H1 (cell line): Measurements from ENCODE around the gene OPCML. TPM values are rescaled to one million over a fixed set of nuclear protein-coding genes. Genes with fewer than 3 reads are reported as not detected.

Source experiments
- CTCF ChIA-PET: fragments of 300-600 bp; sonication (Branson Sonifier 250); formaldehyde crosslinking; loops from one replicate; lab custom pipeline; 2021; ENCODE audit not compliant: partially characterized antibody; lab: Charles Lee
- POLR2A ChIA-PET: fragments of 300-600 bp; sonication (Branson Sonifier 250); formaldehyde crosslinking; loops from one replicate; lab custom pipeline; 2021; ENCODE audit warnings: inconsistent platforms; ENCODE audit not compliant: partially characterized antibody; lab: Charles Lee
- DNase-seq, 2 experiments: peaks; one replicate each; pipeline versions ENCODE4 v3.0.0 to v3.0.0-alpha.2; 2010 to 2022; ENCODE audit warnings: low spot score in 2 of 2, low read depth in 1 of 2, mixed read lengths in 1 of 2
- FAIRE-seq: peaks from 2 replicates; lab custom pipeline; 2011; peaks lifted over from hg19 to GRCh38; lab: Jason Lieb, UNC
- H2AFZ ChIP-seq: 2 replicates; pipeline ENCODE4 v1.8.1; 2012; ENCODE audit warnings: low read length, inconsistent platforms
- H2AK5ac ChIP-seq: 2 replicates; pipeline ENCODE4 v1.6.1; 2013; ENCODE audit warnings: low read depth, low read length
- H2BK120ac ChIP-seq: replicated peaks from 2 replicates; pipeline ENCODE3; 2013; ENCODE audit warnings: low read depth, low read length, inconsistent platforms
- H2BK12ac ChIP-seq: 2 replicates; pipeline ENCODE4 v1.6.1; 2013; ENCODE audit warnings: low read depth, low read length
- H2BK15ac ChIP-seq: 2 replicates; pipeline ENCODE4 v1.6.1; 2013; ENCODE audit warnings: low read length
- H2BK20ac ChIP-seq: 2 replicates; pipeline ENCODE4 v1.6.1; 2013; ENCODE audit warnings: low read length
- H2BK5ac ChIP-seq: 2 replicates; pipeline ENCODE4 v1.6.1; 2013; ENCODE audit warnings: low read depth, low read length
- H3K14ac ChIP-seq: 2 replicates; pipeline ENCODE4 v1.6.1; 2013; ENCODE audit warnings: inconsistent platforms; ENCODE audit not compliant: insufficient read length
- H3K18ac ChIP-seq: 2 replicates; pipeline ENCODE4 v1.6.1; 2013; ENCODE audit warnings: low read length; ENCODE audit errors: extremely low read depth
- H3K23ac ChIP-seq: 2 replicates; pipeline ENCODE4 v1.6.1; 2013; ENCODE audit warnings: inconsistent platforms; ENCODE audit not compliant: insufficient read length
- H3K23me2 ChIP-seq: 2 replicates; pipeline ENCODE4 v1.6.1; 2013; ENCODE audit warnings: low read depth, low read length
- H3K27ac ChIP-seq: 2 replicates; pipeline ENCODE4 v1.6.1; 2011; ENCODE audit warnings: low read depth, low read length, inconsistent platforms
- H3K27me3 ChIP-seq, 4 experiments: replicated peaks in 1 of 4; 1 replicate in 1 of 4; 2 replicates in 3 of 4; pipeline versions ENCODE4 v1.6.1 to v1.8.1; 2011 to 2013; ENCODE audit warnings: low read length in 3 of 4, mild to moderate bottlenecking in 3 of 4, inconsistent platforms in 2 of 4, mixed read lengths in 2 of 4, moderate library complexity in 1 of 4; ENCODE audit not compliant: control insufficient read depth in 3 of 4, insufficient read depth in 3 of 4; ENCODE audit errors: extremely low read depth in 1 of 4
- H3K36me3 ChIP-seq, 4 experiments: 2 replicates each; pipeline versions ENCODE4 v1.6.1 to v1.8.1; 2011 to 2013; ENCODE audit warnings: mild to moderate bottlenecking in 4 of 4, low read length in 3 of 4, moderate library complexity in 2 of 4, control low read depth in 1 of 4, inconsistent platforms in 1 of 4; ENCODE audit not compliant: insufficient read depth in 4 of 4, control insufficient read depth in 2 of 4
- H3K4ac ChIP-seq: replicated peaks from 2 replicates; pipeline ENCODE3; 2013; ENCODE audit warnings: low read length, low read depth, mixed read lengths, inconsistent platforms; ENCODE audit not compliant: insufficient read length
- H3K4me1 ChIP-seq, 4 experiments: replicated peaks in 1 of 4; 1 replicate in 1 of 4; 2 replicates in 3 of 4; pipeline versions ENCODE4 v1.6.1 to v1.8.1; 2011 to 2013; ENCODE audit warnings: low read length in 3 of 4, inconsistent platforms in 2 of 4, mixed read lengths in 1 of 4; ENCODE audit not compliant: insufficient read depth in 4 of 4, control insufficient read depth in 3 of 4
- H3K4me2 ChIP-seq, 2 experiments: 2 replicates each; pipeline versions ENCODE4 v1.6.1 to v1.8.1; 2011 to 2013; ENCODE audit warnings: low read depth in 2 of 2, low read length in 2 of 2, control low read depth in 1 of 2, inconsistent platforms in 1 of 2, mild to moderate bottlenecking in 1 of 2; ENCODE audit not compliant: insufficient read depth in 1 of 2
- H3K4me3 ChIP-seq, 4 experiments: fragments of 200-600, 300-600 bp in 1 of 4; sonication (generic), shearing (Covaris generic), sonication (Bioruptor Twin) in 1 of 4; 2 replicates each; pipeline versions ENCODE4 v1.5.1 to v1.8.1; 2011 to 2016; ENCODE audit warnings: low read length in 4 of 4, low read depth in 3 of 4, control low read depth in 2 of 4, inconsistent platforms in 2 of 4, mild to moderate bottlenecking in 2 of 4, mixed read lengths in 1 of 4, moderate library complexity in 1 of 4; ENCODE audit not compliant: insufficient read depth in 2 of 4; ENCODE audit errors: extremely low read depth in 1 of 4
- H3K56ac ChIP-seq: replicated peaks from 2 replicates; pipeline ENCODE3; 2013; ENCODE audit warnings: low read depth, mild to moderate bottlenecking, mixed read lengths, low read length, inconsistent platforms; ENCODE audit not compliant: insufficient read length
- H3K79me1 ChIP-seq: 2 replicates; pipeline ENCODE4 v1.6.1; 2013; ENCODE audit warnings: low read depth, low read length, control low read depth
- H3K79me2 ChIP-seq, 2 experiments: 2 replicates each; pipeline versions ENCODE4 v1.6.1 to v1.8.1; 2012 to 2013; ENCODE audit warnings: low read length in 2 of 2, mild to moderate bottlenecking in 2 of 2, inconsistent platforms in 1 of 2; ENCODE audit not compliant: insufficient read depth in 2 of 2, control insufficient read depth in 1 of 2
- H3K9ac ChIP-seq, 4 experiments: replicated peaks in 1 of 4; 1 replicate in 1 of 4; 2 replicates in 3 of 4; pipeline versions ENCODE4 v1.6.1 to v1.8.1; 2011 to 2013; ENCODE audit warnings: low read depth in 3 of 4, low read length in 3 of 4, control low read depth in 2 of 4, mild to moderate bottlenecking in 2 of 4, moderate library complexity in 2 of 4, inconsistent platforms in 1 of 4; ENCODE audit errors: extremely low read depth in 1 of 4
- H3K9me3 ChIP-seq, 2 experiments: 2 replicates each; pipeline versions ENCODE4 v1.6.1 to v1.8.1; 2012 to 2013; ENCODE audit warnings: mild to moderate bottlenecking in 2 of 2, moderate library complexity in 2 of 2, control low read depth in 1 of 2, inconsistent platforms in 1 of 2, low read depth in 1 of 2, low read length in 1 of 2, mixed read lengths in 1 of 2; ENCODE audit not compliant: insufficient read depth in 2 of 2
- H4K20me1 ChIP-seq, 2 experiments: replicated peaks in 1 of 2; 2 replicates each; pipeline versions ENCODE3 to v1.8.1; 2011 to 2013; ENCODE audit warnings: inconsistent platforms in 2 of 2, low read length in 2 of 2, mild to moderate bottlenecking in 1 of 2; ENCODE audit not compliant: insufficient read depth in 2 of 2, control insufficient read depth in 1 of 2
- H4K5ac ChIP-seq: 2 replicates; pipeline ENCODE4 v1.6.1; 2013; ENCODE audit warnings: low read length, low read depth, mixed read lengths, inconsistent platforms; ENCODE audit not compliant: insufficient read length
- H4K8ac ChIP-seq: 2 replicates; pipeline ENCODE4 v1.8.0; 2013; ENCODE audit warnings: mild to moderate bottlenecking, moderate library complexity, low read length, inconsistent platforms; ENCODE audit not compliant: insufficient read depth; ENCODE audit errors: extremely low read depth
- H4K91ac ChIP-seq: replicated peaks from 2 replicates; pipeline ENCODE3; 2013; ENCODE audit warnings: low read length, mixed read lengths, inconsistent platforms; ENCODE audit not compliant: insufficient read length
- BRCA1 ChIP-seq: IDR thresholded peaks from 2 replicates; pipeline ENCODE4 v1.6.1; 2012; ENCODE audit warnings: low read depth, low read length, improper control_type of control experiment
- CHD1 ChIP-seq: IDR thresholded peaks from 2 replicates; pipeline ENCODE4 v1.6.1; 2012; ENCODE audit warnings: low read depth, low read length, improper control_type of control experiment
- CREB1 ChIP-seq: IDR thresholded peaks from 2 replicates; pipeline ENCODE4 v1.6.1; 2012; ENCODE audit warnings: inconsistent platforms
- CTBP2 ChIP-seq: IDR thresholded peaks from 2 replicates; pipeline ENCODE4 v1.7.0; 2011; ENCODE audit warnings: borderline replicate concordance, mild to moderate bottlenecking, moderate library complexity, mixed read lengths, low read length; ENCODE audit not compliant: insufficient read depth, insufficient read length
- GABPA ChIP-seq: IDR thresholded peaks from 2 replicates; pipeline ENCODE4 v1.6.1; 2011; ENCODE audit warnings: mild to moderate bottlenecking, low read length, moderate library complexity, borderline replicate concordance; ENCODE audit not compliant: insufficient read depth
- HDAC6 ChIP-seq: IDR thresholded peaks from one replicate; pipeline ENCODE4 v1.7.1; 2012; ENCODE audit warnings: low read depth, mild to moderate bottlenecking, inconsistent platforms, low read length, moderate library complexity
- JUND ChIP-seq: IDR thresholded peaks from 2 replicates; pipeline ENCODE4 v1.6.1; 2011; ENCODE audit warnings: mild to moderate bottlenecking, improper control_type of control experiment, low read length
- RNF2 ChIP-seq: fragments of 200-900, 300-1000 bp; sonication (generic); IDR thresholded peaks from 2 replicates; pipeline ENCODE4 v1.7.1; 2016; ENCODE audit warnings: borderline replicate concordance, low read depth, mild to moderate bottlenecking, antibody characterized with exemption, low read length; ENCODE audit not compliant: poor library complexity, severe bottlenecking; ENCODE audit errors: missing control alignments
- SAP30 ChIP-seq: fragments of 300-600 bp; sonication (generic); IDR thresholded peaks from 2 replicates; pipeline ENCODE4 v1.7.1; 2012; ENCODE audit warnings: low read length, moderate library complexity, mild to moderate bottlenecking, inconsistent platforms; ENCODE audit not compliant: insufficient read depth, insufficient replicate concordance
- SUZ12 ChIP-seq: fragments of 200-600 bp; sonication (generic); IDR thresholded peaks from 2 replicates; pipeline ENCODE4 v1.6.1; 2012; ENCODE audit warnings: mild to moderate bottlenecking, inconsistent platforms, low read length, moderate library complexity, mixed read lengths
- TCF12 ChIP-seq: IDR thresholded peaks from 2 replicates; pipeline ENCODE4 v1.6.1; 2011; ENCODE audit warnings: low read depth, mild to moderate bottlenecking, low read length
- WGBS, 2 experiments: shearing (Covaris generic) in 1 of 2; methylation state at CpG; one replicate each; pipeline versions ENCODE4 v1.1.6 to v1.1.7; 2013 to 2015; ENCODE audit warnings: low lambda C conversion rate in 2 of 2, mixed read lengths in 2 of 2, inconsistent platforms in 1 of 2, low coverage in 1 of 2, missing lambda C conversion rate in 1 of 2; ENCODE audit not compliant: insufficient replicate concordance in 2 of 2, insufficient coverage in 1 of 2, insufficient read length in 1 of 2; ENCODE audit errors: extremely low coverage in 1 of 2, missing lambda C conversion rate in 1 of 2; 5-methylcytosine and 5-hydroxymethylcytosine counted together
- polyA plus RNA-seq, 7 experiments: library from polyadenylated mRNA; depleted of rRNA in 3 of 7; stranded (reverse) in 5 of 7; unstranded in 2 of 7; fragments of >200 nt in 5 of 7; fragments of 200-250 nt in 2 of 7; gene quantifications; 1 replicate in 5 of 7; 2 replicates in 1 of 7; 4 replicates in 1 of 7; pipeline versions ENCODE4 v1.2.1 to v1.2.3, GENCODE V29; 2011 to 2013; ENCODE audit warnings: missing spikeins in 2 of 7, mixed read lengths in 2 of 7
- total RNA-seq: library from RNA; stranded (reverse); fragmentation: NEBNext Ultra II Directional; extraction: Animal tissue kit (Norgen Biotek cat#: 25700); gene quantifications from 2 replicates; pipeline ENCODE4 v1.2.1, GENCODE V29; 2021
- TF ChIP-seq, protein P1 (sequence below): IDR thresholded peaks from 2 replicates; pipeline ENCODE4 v1.6.1; 2012; ENCODE audit warnings: low read length, inconsistent platforms

OPCML gene
- total and polyA plus RNA-seq, 2 of the 8 experiments (the other 6 are each of a cell fraction or from before 2014, with no cell fraction given) = 2.3 to 3.1 TPM

DNA sequence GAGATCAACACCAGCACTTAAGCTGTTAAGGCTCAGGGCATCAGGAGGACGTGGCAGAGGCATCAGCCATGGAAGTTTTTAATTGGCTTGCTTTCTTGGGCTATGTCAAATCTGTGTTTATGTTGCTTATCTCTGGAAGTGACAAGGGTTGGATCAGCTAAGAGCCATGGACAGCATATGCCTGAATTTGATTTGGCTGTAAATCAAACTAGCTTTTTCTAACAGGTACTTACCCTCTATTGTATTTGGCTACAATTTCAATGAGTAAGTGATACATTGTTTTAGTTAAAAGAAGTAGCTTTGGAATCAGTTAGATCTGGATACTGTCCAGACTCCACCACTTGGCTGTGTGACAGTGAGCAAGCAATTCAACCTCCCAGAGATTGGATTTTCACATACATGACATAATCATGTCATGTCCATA is 936.6 kb downstream of the OPCML start:
- Histone ChIP-seq H4K8ac (no peak overlapping the region), H2BK5ac (no peak overlapping the region), H4K20me1 (no peaks in the 10 kb centered on the region), H3K79me1 (no peaks in the 10 kb centered on the region), H3K14ac (no peak overlapping the region), H3K9me3 (no peaks in the 10 kb centered on the region), H3K56ac (no peak overlapping the region), H2BK120ac (no peak overlapping the region), H2AFZ (no peak overlapping the region), H3K4me3 (no peak overlapping the region), H2AK5ac (no peak overlapping the region), H2BK12ac (no peak overlapping the region), H3K23ac (no peak overlapping the region), H3K23me2 (no peaks in the 10 kb centered on the region), H3K4me1 (no peaks in the 10 kb centered on the region; a peak in 1 of 7 replicates), H4K5ac (no peak overlapping the region), H3K79me2 (no peaks in the 10 kb centered on the region), H3K9ac (no peak overlapping the region), H3K4ac (no peak overlapping the region), H3K27ac (no peak overlapping the region), H3K4me2 (no peak overlapping the region), H3K36me3 (no peaks in the 10 kb centered on the region), H2BK20ac (no peak overlapping the region), H2BK15ac (no peak overlapping the region), H3K18ac (no peak overlapping the region), H3K27me3 (no peaks in the 10 kb centered on the region), H4K91ac (no peak overlapping the region)
- POLR2A ChIA-PET = no interaction called here
- 93% methylated on average over 1 of the region's 1 CpG; no CpG with 5 or more reads in 1 of the 2 experiments for WGBS, 2 experiments
- FAIRE-seq (no peak), DNase-seq (no peak)
- CTCF ChIA-PET = interaction anchor here (0.9 to 1.4 kb wide), 2 partner anchors 14 to 44 kb away, joined by 3 read pairs; no protein-coding TSS in a partner anchor
- TF ChIP-seq SUZ12 = no peak
- TF ChIP-seq CHD1 = no peak
- TF ChIP-seq HDAC6 = no peak
- no peak for TF ChIP-seq GABPA
- TF ChIP-seq TCF12 = no peak
- TF ChIP-seq, protein P1, sequence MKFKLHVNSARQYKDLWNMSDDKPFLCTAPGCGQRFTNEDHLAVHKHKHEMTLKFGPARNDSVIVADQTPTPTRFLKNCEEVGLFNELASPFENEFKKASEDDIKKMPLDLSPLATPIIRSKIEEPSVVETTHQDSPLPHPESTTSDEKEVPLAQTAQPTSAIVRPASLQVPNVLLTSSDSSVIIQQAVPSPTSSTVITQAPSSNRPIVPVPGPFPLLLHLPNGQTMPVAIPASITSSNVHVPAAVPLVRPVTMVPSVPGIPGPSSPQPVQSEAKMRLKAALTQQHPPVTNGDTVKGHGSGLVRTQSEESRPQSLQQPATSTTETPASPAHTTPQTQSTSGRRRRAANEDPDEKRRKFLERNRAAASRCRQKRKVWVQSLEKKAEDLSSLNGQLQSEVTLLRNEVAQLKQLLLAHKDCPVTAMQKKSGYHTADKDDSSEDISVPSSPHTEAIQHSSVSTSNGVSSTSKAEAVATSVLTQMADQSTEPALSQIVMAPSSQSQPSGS = no peak
- TF ChIP-seq CTBP2 = no peak
- no peak for TF ChIP-seq BRCA1
- no peak for TF ChIP-seq JUND
- no peak for TF ChIP-seq CREB1
- no peak for TF ChIP-seq RNF2
- no peak for TF ChIP-seq SAP30
